Naive thymus-derived CD4-positive, alpha-beta T cell (primary cell): ENCODE measurements around the gene WFDC10A. TPM values are rescaled to one million over a fixed set of nuclear protein-coding genes. Genes with fewer than 3 reads are reported as not detected.

Experiments
- ATAC-seq: fragments of 150-1000 bp; cut with Tn5 transposase; 2 replicates; pipeline ENCODE4 v1.10.0; 2021; ENCODE audit warnings: mild to moderate bottlenecking, moderate library complexity
- CTCF ChIA-PET: fragments of 350-600 bp; sonication (Branson Sonifier 250); formaldehyde crosslinking; loops from one replicate; lab custom pipeline; 2021; ENCODE audit warnings: antibody characterized with exemption; lab: Charles Lee
- POLR2A ChIA-PET: fragments of 350-600 bp; sonication (Branson Sonifier 250); formaldehyde crosslinking; loops from one replicate; lab custom pipeline; 2021; ENCODE audit warnings: antibody characterized with exemption, inconsistent platforms; lab: Charles Lee
- DNase-seq, 9 donors: peaks; one replicate each; pipeline versions ENCODE4 v3.0.0 to v3.0.0-alpha.2; 2020 to 2022; ENCODE audit warnings: mixed read lengths in 1 of 9
- H3K27ac ChIP-seq: one replicate; pipeline ENCODE4 v1.7.0; 2013; ENCODE audit warnings: mild to moderate bottlenecking, low read depth, low read length, moderate library complexity
- H3K27me3 ChIP-seq, 2 donors: one replicate each; pipeline ENCODE4 v1.7.0; 2013; ENCODE audit warnings: low read length in 2 of 2, mild to moderate bottlenecking in 2 of 2, moderate library complexity in 2 of 2; ENCODE audit not compliant: control insufficient read depth in 2 of 2, insufficient read depth in 2 of 2
- H3K36me3 ChIP-seq, 3 experiments: 1 replicate in 2 of 3; 2 replicates in 1 of 3; pipeline ENCODE4 v1.7.0; 2013; ENCODE audit warnings: low read length in 3 of 3, mild to moderate bottlenecking in 3 of 3, moderate library complexity in 1 of 3; ENCODE audit not compliant: insufficient read depth in 3 of 3, control insufficient read depth in 2 of 3
- H3K4me1 ChIP-seq, 2 donors: one replicate each; pipeline ENCODE4 v1.7.0; 2013; ENCODE audit warnings: low read length in 2 of 2, mild to moderate bottlenecking in 2 of 2, moderate library complexity in 1 of 2; ENCODE audit not compliant: control insufficient read depth in 2 of 2, insufficient read depth in 2 of 2
- H3K4me3 ChIP-seq: 2 replicates; pipeline ENCODE4 v1.7.0; 2013; ENCODE audit warnings: mild to moderate bottlenecking, low read length
- H3K9me3 ChIP-seq, 3 experiments: 1 replicate in 2 of 3; 2 replicates in 1 of 3; pipeline ENCODE4 v1.7.0; 2013; ENCODE audit warnings: low read length in 3 of 3; ENCODE audit not compliant: control insufficient read depth in 2 of 3
- H3K27ac Mint-ChIP-seq, 9 donors: one replicate each; pipeline ENCODE4 v1.8.0; 2020 to 2022; ENCODE audit warnings: mixed read lengths in 9 of 9, mild to moderate bottlenecking in 8 of 9, moderate library complexity in 5 of 9, inconsistent platforms in 2 of 9
- H3K27me3 Mint-ChIP-seq, 5 donors: one replicate each; pipeline ENCODE4 v1.8.0; 2021 to 2022; ENCODE audit warnings: mixed read lengths in 5 of 5, mild to moderate bottlenecking in 1 of 5
- H3K36me3 Mint-ChIP-seq, 5 donors: one replicate each; pipeline ENCODE4 v1.8.0; 2020 to 2022; ENCODE audit warnings: mixed read lengths in 5 of 5, mild to moderate bottlenecking in 3 of 5, inconsistent platforms in 1 of 5
- H3K4me1 Mint-ChIP-seq, 7 donors: one replicate each; pipeline ENCODE4 v1.8.0; 2020 to 2022; ENCODE audit warnings: mixed read lengths in 7 of 7, mild to moderate bottlenecking in 3 of 7, inconsistent platforms in 1 of 7
- H3K4me3 Mint-ChIP-seq, 10 donors: one replicate each; pipeline ENCODE4 v1.8.0; 2020 to 2022; ENCODE audit warnings: mild to moderate bottlenecking in 10 of 10, mixed read lengths in 10 of 10, moderate library complexity in 6 of 10, inconsistent platforms in 2 of 10
- H3K9me3 Mint-ChIP-seq, 11 donors: one replicate each; pipeline ENCODE4 v1.8.0; 2020 to 2022; ENCODE audit warnings: mixed read lengths in 11 of 11, mild to moderate bottlenecking in 4 of 11, inconsistent platforms in 1 of 11, moderate library complexity in 1 of 11
- intact Hi-C, 2 donors: fragments of 100-400 bp; cut with micrococcal nuclease; formaldehyde crosslinking; loops; one replicate each; pipeline ENCODE4 v1.15.1; 2023
- polyA plus RNA-seq, 2 donors: library from polyadenylated mRNA; unstranded; fragments of 300-500 nt; fragmentation: Illumina TruSeq; gene quantifications; one replicate each; pipeline ENCODE4 v1.2.3, GENCODE V29; 2021
- total RNA-seq, 6 experiments: library from RNA in 5 of 6; stranded (reverse) in 5 of 6; gene quantifications; 1 replicate in 5 of 6; 2 replicates in 1 of 6; pipeline ENCODE4 v1.2.3 and lab custom pipeline; 2021 to 2026

Gene WFDC10A
- total and polyA plus RNA-seq, 7 experiments from 2014 or later = not detected

DNA sequence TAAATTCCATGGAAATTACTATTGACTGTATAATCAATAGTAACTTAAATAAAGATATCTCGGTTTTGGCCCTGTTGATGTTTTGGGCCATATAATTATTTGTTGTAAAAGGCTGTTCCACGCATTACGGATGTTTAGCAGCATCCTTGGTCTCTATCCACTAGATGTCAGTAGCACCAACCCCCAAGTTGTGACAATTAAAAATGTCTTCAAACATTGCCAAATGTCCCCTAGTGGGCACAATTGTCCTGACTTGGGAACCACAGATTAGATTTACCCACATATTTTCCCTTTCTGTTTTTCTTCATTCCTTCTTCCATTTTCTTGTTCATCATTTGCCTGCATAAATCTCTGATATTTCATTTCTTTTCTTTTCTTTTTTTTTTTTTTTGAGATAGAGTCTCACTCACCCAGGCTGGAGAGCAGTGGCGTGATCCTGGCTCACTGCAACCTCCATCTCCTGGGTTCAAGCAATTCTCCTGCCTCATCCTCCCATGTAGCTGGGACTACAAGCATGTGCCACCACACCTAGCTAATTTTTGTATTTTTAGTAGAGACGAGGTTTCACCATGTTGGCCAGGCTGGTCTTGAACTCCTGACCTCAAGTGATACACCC lies 36.9 kb upstream of the WFDC10A start:
- Mint-ChIP-seq H3K27me3 (peaks cover 25 to 50% (median 41%) of the 10 kb centered on the region in 5 donors), H3K4me3 (no peak overlapping the region), H3K36me3 (no peaks in the 10 kb centered on the region), H3K27ac (no peak overlapping the region), H3K4me1 (no peaks in the 10 kb centered on the region), H3K9me3 (peaks cover 0 to 3% (median 0%) of the 10 kb centered on the region in 11 donors)
- no peak overlapping the region for H3K27ac ChIP-seq
- DNase-seq (peak in 4 of 9 donors; percentile 1 to 20 (median 11)), ATAC-seq (peak; percentile 65)
- intact Hi-C loops = loop anchor here in 1 of 2 donors (1.0 kb wide), 1 partner anchor 179 kb away; no protein-coding TSS in a partner anchor
- ChIA-PET CTCF (interaction anchor here (0.7 to 1.0 kb wide), 3 partner anchors 79 to 233 kb away, joined by 3 to 4 read pairs (median 4); no protein-coding TSS in a partner anchor), POLR2A (no interaction called here)
- H3K4me1 ChIP-seq = no peaks in the 10 kb centered on the region
- H3K4me3 ChIP-seq = no peak overlapping the region
- H3K36me3 ChIP-seq = no peaks in the 10 kb centered on the region
- H3K27me3 ChIP-seq = peaks cover 0 to 2% of the 10 kb centered on the region in 2 donors
- H3K9me3 ChIP-seq = no peaks in the 10 kb centered on the region

DNA sequence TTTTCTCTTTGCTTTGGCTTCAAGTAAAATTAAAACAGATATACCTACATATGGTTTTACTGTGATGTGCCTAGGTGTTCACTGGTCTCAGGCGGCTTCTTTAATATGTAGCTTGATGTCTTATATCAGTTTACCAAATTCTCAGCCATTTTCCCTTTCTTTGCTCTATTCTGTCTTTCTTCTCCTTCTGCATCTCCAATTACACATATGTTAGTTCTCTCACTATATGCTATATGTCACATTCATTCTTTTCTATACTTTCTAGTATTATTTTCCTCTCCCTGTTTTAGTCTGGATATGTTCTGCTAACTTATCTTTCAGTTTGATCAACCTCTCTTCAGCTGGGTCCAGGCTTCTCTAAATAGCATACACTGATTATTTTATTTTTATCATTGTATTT lies 36.0 kb upstream of the WFDC10A start:
- H3K27ac Mint-ChIP-seq = no peak overlapping the region
- ATAC-seq (no peak), DNase-seq (no peak)
- CTCF ChIA-PET = no interaction called here
- no peaks in the 10 kb centered on the region for H3K4me1 ChIP-seq
- no peaks in the 10 kb centered on the region for H3K36me3 ChIP-seq
- intact Hi-C loops = no loop called here
- no peak overlapping the region for H3K4me3 ChIP-seq
- H3K4me1 Mint-ChIP-seq = no peaks in the 10 kb centered on the region
- H3K27me3 Mint-ChIP-seq = peaks cover 24 to 58% (median 47%) of the 10 kb centered on the region in 5 donors
- POLR2A ChIA-PET = no interaction called here
- peaks cover 0 to 2% of the 10 kb centered on the region in 2 donors for H3K27me3 ChIP-seq
- H3K4me3 Mint-ChIP-seq = no peak overlapping the region
- peaks cover 0 to 4% (median 0%) of the 10 kb centered on the region in 11 donors for H3K9me3 Mint-ChIP-seq
- H3K27ac ChIP-seq = no peak overlapping the region
- H3K36me3 Mint-ChIP-seq = no peaks in the 10 kb centered on the region
- H3K9me3 ChIP-seq = no peaks in the 10 kb centered on the region

DNA sequence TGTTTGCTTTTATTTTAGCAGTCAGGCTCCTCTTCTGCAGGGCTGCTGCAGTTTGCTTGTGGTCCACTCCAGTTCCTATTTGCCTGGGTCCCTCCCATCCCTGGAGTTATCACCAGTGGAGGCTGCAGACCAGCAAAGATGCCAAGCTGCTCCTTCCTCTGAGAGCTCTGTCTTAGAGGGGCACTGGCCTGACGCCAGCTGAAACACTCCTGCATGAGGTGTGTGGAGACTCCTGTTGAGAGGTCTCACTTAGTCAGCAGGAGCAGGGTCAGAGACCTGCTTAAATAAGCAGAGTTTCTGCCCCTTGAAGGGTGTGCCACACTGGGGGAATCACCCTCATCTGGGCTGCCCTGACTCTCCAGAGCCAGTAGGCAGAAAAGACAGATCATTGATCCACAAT lies 34.3 kb upstream of the WFDC10A start:
- no peak overlapping the region for H3K27ac Mint-ChIP-seq
- H3K4me3 Mint-ChIP-seq = no peak overlapping the region
- intact Hi-C loops = no loop called here
- Histone ChIP-seq H3K36me3 (no peaks in the 10 kb centered on the region), H3K27ac (no peak overlapping the region), H3K4me1 (no peaks in the 10 kb centered on the region), H3K27me3 (peaks cover 0 to 2% of the 10 kb centered on the region in 2 donors), H3K4me3 (no peak overlapping the region), H3K9me3 (no peaks in the 10 kb centered on the region)
- peaks cover 0 to 4% (median 0%) of the 10 kb centered on the region in 11 donors for H3K9me3 Mint-ChIP-seq
- no peaks in the 10 kb centered on the region for H3K4me1 Mint-ChIP-seq
- ATAC-seq (no peak), DNase-seq (no peak)
- H3K27me3 Mint-ChIP-seq = peaks cover 16 to 59% (median 44%) of the 10 kb centered on the region in 5 donors
- ChIA-PET POLR2A (no interaction called here), CTCF (no interaction called here)
- H3K36me3 Mint-ChIP-seq = no peaks in the 10 kb centered on the region

DNA sequence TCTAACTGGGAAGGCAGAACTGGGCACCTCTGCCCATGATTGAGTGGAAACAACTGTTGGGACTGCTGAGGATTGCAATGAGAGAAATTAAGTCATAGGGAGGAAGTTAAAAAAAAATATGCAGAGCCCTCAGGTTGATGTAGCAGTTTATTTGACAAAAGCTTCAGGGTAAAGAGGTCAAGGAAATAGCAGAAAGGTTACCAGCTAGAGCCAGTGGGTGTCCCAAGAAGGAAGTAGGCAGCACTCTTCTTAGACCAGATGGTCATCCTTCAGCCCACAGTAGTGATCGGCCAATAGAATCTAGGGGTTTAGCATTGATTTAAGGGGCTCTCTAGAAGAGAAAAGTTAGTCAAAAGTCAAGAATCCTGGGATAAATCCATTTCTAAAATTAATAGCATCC lies 21.7 kb upstream of the WFDC10A start:
- Histone ChIP-seq H3K27me3 (no peaks in the 10 kb centered on the region), H3K4me3 (no peak overlapping the region), H3K27ac (no peak overlapping the region), H3K9me3 (peaks cover 0 to 7% (median 0%) of the 10 kb centered on the region in 3 experiments), H3K4me1 (no peaks in the 10 kb centered on the region), H3K36me3 (no peaks in the 10 kb centered on the region)
- Mint-ChIP-seq H3K9me3 (peaks cover 4 to 38% (median 20%) of the 10 kb centered on the region in 11 donors), H3K4me1 (peaks cover 3 to 9% (median 8%) of the 10 kb centered on the region in 7 donors), H3K4me3 (no peak overlapping the region), H3K27me3 (peaks cover 0 to 60% (median 32%) of the 10 kb centered on the region in 5 donors), H3K27ac (no peak overlapping the region), H3K36me3 (peaks cover 0 to 8% (median 4%) of the 10 kb centered on the region in 5 donors)
- intact Hi-C loops = no loop called here
- DNase-seq (no peak), ATAC-seq (no peak)
- ChIA-PET CTCF (no interaction called here), POLR2A (no interaction called here)

DNA sequence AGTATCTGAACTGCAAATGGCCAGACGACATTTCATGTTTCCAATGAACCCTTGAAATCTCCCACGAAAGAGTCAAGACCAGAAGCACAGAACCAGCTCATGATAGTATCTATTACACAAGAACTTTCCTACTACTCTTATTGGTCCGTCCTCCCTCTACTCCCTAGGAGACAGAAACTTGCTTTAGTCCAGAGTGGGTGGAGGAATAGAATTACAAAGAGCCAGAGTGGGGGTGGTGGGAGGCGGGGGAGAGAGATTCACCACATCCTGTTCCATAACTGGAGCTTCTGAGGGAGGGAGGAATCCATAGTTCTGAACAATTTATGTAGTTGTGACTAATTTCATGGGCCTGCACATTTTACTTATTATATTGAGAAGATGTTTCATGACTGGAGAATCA lies 18.5 kb upstream of the WFDC10A start:
- H3K27ac ChIP-seq = no peak overlapping the region
- Mint-ChIP-seq H3K9me3 (peaks cover 4 to 21% (median 11%) of the 10 kb centered on the region in 11 donors), H3K27me3 (peaks cover 0 to 36% (median 9%) of the 10 kb centered on the region in 5 donors), H3K27ac (no peak overlapping the region), H3K4me3 (no peak overlapping the region), H3K4me1 (peaks cover 3 to 9% (median 6%) of the 10 kb centered on the region in 7 donors), H3K36me3 (peaks cover 0 to 4% (median 0%) of the 10 kb centered on the region in 5 donors)
- H3K36me3 ChIP-seq = no peaks in the 10 kb centered on the region
- H3K4me1 ChIP-seq = no peaks in the 10 kb centered on the region
- POLR2A ChIA-PET = no interaction called here
- H3K27me3 ChIP-seq = no peaks in the 10 kb centered on the region
- CTCF ChIA-PET = no interaction called here
- no peak for ATAC-seq
- DNase-seq = peak in 1 of 9 donors; percentile 52
- no peak overlapping the region for H3K4me3 ChIP-seq
- intact Hi-C loops = no loop called here
- H3K9me3 ChIP-seq = peaks cover 0 to 7% (median 0%) of the 10 kb centered on the region in 3 experiments

DNA sequence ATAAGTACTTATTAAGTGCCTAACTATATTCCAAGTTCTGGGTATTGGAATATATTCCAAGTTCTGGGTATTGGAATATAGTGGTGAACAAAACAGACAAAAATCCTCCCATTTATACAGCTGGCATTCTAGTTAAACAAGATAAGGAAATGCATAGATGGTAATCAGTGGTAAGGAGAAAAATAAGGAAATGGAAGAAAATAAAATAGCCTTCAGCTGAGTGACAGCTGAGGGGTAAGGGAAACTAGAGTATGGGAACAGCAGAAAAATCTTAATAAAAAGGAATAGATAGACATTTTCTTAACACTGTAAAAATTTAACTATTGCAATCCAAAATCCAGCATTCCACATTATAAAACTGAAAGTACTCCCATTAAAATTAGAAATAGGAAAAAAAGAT lies 17.2 kb upstream of the WFDC10A start:
- Mint-ChIP-seq H3K27ac (no peak overlapping the region), H3K4me3 (no peak overlapping the region), H3K9me3 (peaks cover 0 to 15% (median 6%) of the 10 kb centered on the region in 11 donors), H3K4me1 (peaks cover 0 to 9% (median 0%) of the 10 kb centered on the region in 7 donors), H3K27me3 (peaks cover 0 to 33% (median 9%) of the 10 kb centered on the region in 5 donors), H3K36me3 (peaks cover 0 to 4% (median 0%) of the 10 kb centered on the region in 5 donors)
- ATAC-seq (no peak), DNase-seq (no peak)
- ChIA-PET CTCF (no interaction called here), POLR2A (no interaction called here)
- Histone ChIP-seq H3K4me1 (no peaks in the 10 kb centered on the region), H3K9me3 (no peaks in the 10 kb centered on the region), H3K4me3 (no peak overlapping the region), H3K27ac (no peak overlapping the region), H3K27me3 (no peaks in the 10 kb centered on the region), H3K36me3 (no peaks in the 10 kb centered on the region)
- intact Hi-C loops = no loop called here

DNA sequence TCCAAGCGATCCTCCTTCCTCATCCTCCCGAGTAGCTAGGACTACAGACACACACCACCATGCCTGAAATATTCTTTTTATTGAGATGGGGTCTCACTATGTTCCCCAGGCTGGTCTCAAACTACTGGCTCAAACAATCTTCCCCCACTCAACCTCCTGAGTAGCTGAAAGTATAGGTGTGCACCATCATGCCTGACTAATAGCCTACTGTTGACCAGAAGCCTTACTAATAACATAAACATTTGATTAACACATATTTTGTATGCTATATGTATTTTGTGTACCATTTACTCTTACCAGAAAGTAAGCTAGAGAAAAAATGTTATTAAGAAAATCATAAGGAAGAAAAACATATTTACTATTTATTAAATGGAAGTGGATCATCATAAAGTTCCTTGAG lies 11.9 kb upstream of the WFDC10A start:
- Histone ChIP-seq H3K4me3 (no peak overlapping the region), H3K4me1 (no peaks in the 10 kb centered on the region), H3K9me3 (no peaks in the 10 kb centered on the region), H3K27ac (no peak overlapping the region), H3K36me3 (no peaks in the 10 kb centered on the region), H3K27me3 (no peaks in the 10 kb centered on the region)
- ATAC-seq (no peak), DNase-seq (no peak)
- Mint-ChIP-seq H3K36me3 (no peaks in the 10 kb centered on the region), H3K27ac (no peak overlapping the region), H3K27me3 (peaks cover 0 to 5% (median 0%) of the 10 kb centered on the region in 5 donors), H3K9me3 (peaks cover 0 to 5% (median 0%) of the 10 kb centered on the region in 11 donors), H3K4me3 (no peak overlapping the region), H3K4me1 (no peaks in the 10 kb centered on the region)
- ChIA-PET CTCF (no interaction called here), POLR2A (no interaction called here)
- intact Hi-C loops = no loop called here
